HEK293 (cell line): ENCODE data around the gene FKBP5.

Experiments
- HOXC10 ChIP-seq: sonication (generic); formaldehyde crosslinking; IDR thresholded peaks from 2 replicates; pipeline ENCODE4 v1.8.1; 2023; ENCODE audit warnings: mild to moderate bottlenecking, missing genetic modification reagents
- KLF8 ChIP-seq: fragments of 450-650 bp; formaldehyde crosslinking; IDR thresholded peaks from 2 replicates; pipeline ENCODE4 v1.5.1; 2016; ENCODE audit warnings: missing biosample characterization, missing genetic modification characterization
- MEIS1 ChIP-seq: sonication (generic); formaldehyde crosslinking; IDR thresholded peaks from 2 replicates; pipeline ENCODE4 v1.8.1; 2022; ENCODE audit warnings: missing genetic modification reagents, mild to moderate bottlenecking, borderline replicate concordance
- SCRT2 ChIP-seq: fragments of 450-650 bp; formaldehyde crosslinking; IDR thresholded peaks from 2 replicates; pipeline ENCODE4 v1.5.1; 2016; ENCODE audit warnings: missing biosample characterization, missing genetic modification characterization
- SP3 ChIP-seq: fragments of 450-650 bp; formaldehyde crosslinking; IDR thresholded peaks from 2 replicates; pipeline ENCODE4 v1.5.1; 2016; ENCODE audit warnings: missing biosample characterization, missing genetic modification characterization
- SP7 ChIP-seq: fragments of 450-650 bp; formaldehyde crosslinking; IDR thresholded peaks from 2 replicates; pipeline ENCODE4 v1.5.1; 2016; ENCODE audit warnings: missing biosample characterization, missing genetic modification characterization
- WT1 ChIP-seq: fragments of 450-650 bp; formaldehyde crosslinking; IDR thresholded peaks from 2 replicates; pipeline ENCODE4 v1.5.1; 2016; ENCODE audit warnings: missing biosample characterization, missing genetic modification characterization
- ZBTB7A ChIP-seq: fragments of 450-650 bp; formaldehyde crosslinking; IDR thresholded peaks from 2 replicates; pipeline ENCODE4 v1.5.1; 2016; ENCODE audit warnings: low read depth, missing biosample characterization, missing genetic modification characterization
- ZNF248 ChIP-seq: fragments of 450-650 bp; formaldehyde crosslinking; IDR thresholded peaks from 2 replicates; pipeline ENCODE4 v1.5.1; 2017; ENCODE audit warnings: missing biosample characterization, missing genetic modification characterization
- ZNF274 ChIP-seq, 2 experiments: fragments of 200-500 bp in 1 of 2; fragments of 450-650 bp in 1 of 2; sonication (Bioruptor generic) in 1 of 2; formaldehyde crosslinking in 1 of 2; IDR thresholded peaks; 2 replicates each; pipeline versions ENCODE4 v1.5.1 to v1.6.1; 2014 to 2016; ENCODE audit warnings: borderline replicate concordance in 1 of 2, inconsistent platforms in 1 of 2, low read length in 1 of 2, missing biosample characterization in 1 of 2, missing genetic modification characterization in 1 of 2
- ZNF311 ChIP-seq: fragments of 450-650 bp; formaldehyde crosslinking; IDR thresholded peaks from 2 replicates; pipeline ENCODE4 v1.5.1; 2017; ENCODE audit warnings: missing biosample characterization, missing genetic modification characterization, borderline replicate concordance
- ZNF335 ChIP-seq: fragments of 450-650 bp; formaldehyde crosslinking; conservative IDR thresholded peaks from 2 replicates; pipeline ENCODE4 v1.5.1; 2016; ENCODE audit warnings: missing biosample characterization, missing genetic modification characterization
- ZNF366 ChIP-seq: fragments of 450-650 bp; formaldehyde crosslinking; conservative IDR thresholded peaks from 2 replicates; pipeline ENCODE4 v1.5.1; 2016; ENCODE audit warnings: missing biosample characterization, missing genetic modification characterization
- ZNF558 ChIP-seq: fragments of 450-650 bp; formaldehyde crosslinking; IDR thresholded peaks from 2 replicates; pipeline ENCODE4 v1.5.1; 2016; ENCODE audit warnings: missing biosample characterization, missing genetic modification characterization
- ZNF600 ChIP-seq: fragments of 450-650 bp; formaldehyde crosslinking; IDR thresholded peaks from 2 replicates; pipeline ENCODE4 v1.5.1; 2016; ENCODE audit warnings: missing biosample characterization, missing genetic modification characterization
- ZNF626 ChIP-seq: fragments of 450-650 bp; sonication (Bioruptor Pico); formaldehyde crosslinking; IDR thresholded peaks from 2 replicates; pipeline ENCODE4 v1.5.1; 2018; ENCODE audit warnings: missing biosample characterization, missing genetic modification characterization, inconsistent platforms
- ZNF629 ChIP-seq: fragments of 450-650 bp; formaldehyde crosslinking; IDR thresholded peaks from 2 replicates; pipeline ENCODE4 v1.5.1; 2017; ENCODE audit warnings: missing biosample characterization, missing genetic modification characterization
- ZNF76 ChIP-seq: fragments of 450-650 bp; formaldehyde crosslinking; IDR thresholded peaks from 2 replicates; pipeline ENCODE4; 2016; ENCODE audit warnings: low read depth, missing biosample characterization, missing genetic modification characterization, borderline replicate concordance
- TF ChIP-seq, protein P1 (sequence below): fragments of 450-650 bp; formaldehyde crosslinking; IDR thresholded peaks from 2 replicates; pipeline ENCODE4 v1.5.1; 2016; ENCODE audit warnings: missing biosample characterization, missing genetic modification characterization
- TF ChIP-seq, protein P2 (sequence below): fragments of 450-650 bp; formaldehyde crosslinking; IDR thresholded peaks from 2 replicates; pipeline ENCODE4 v1.5.1; 2016; ENCODE audit warnings: missing biosample characterization, missing genetic modification characterization
- TF ChIP-seq, protein P3 (sequence below): fragments of 450-650 bp; formaldehyde crosslinking; IDR thresholded peaks from 2 replicates; pipeline ENCODE4 v1.5.1; 2017; ENCODE audit warnings: missing biosample characterization, missing genetic modification characterization
- TF ChIP-seq, protein P4 (sequence below): fragments of 450-650 bp; formaldehyde crosslinking; IDR thresholded peaks from 2 replicates; pipeline ENCODE4 v1.5.1; 2016; ENCODE audit warnings: missing biosample characterization, missing genetic modification characterization
- TF ChIP-seq, protein P5 (sequence below): fragments of 450-650 bp; formaldehyde crosslinking; IDR thresholded peaks from 2 replicates; pipeline ENCODE4 v1.5.1; 2016; ENCODE audit warnings: missing biosample characterization, missing genetic modification characterization
- TF ChIP-seq, protein P6 (sequence below): fragments of 450-650 bp; formaldehyde crosslinking; IDR thresholded peaks from 2 replicates; pipeline ENCODE4 v1.5.0; 2017; ENCODE audit warnings: missing biosample characterization, missing genetic modification characterization, borderline replicate concordance

The FKBP5 gene

DNA sequence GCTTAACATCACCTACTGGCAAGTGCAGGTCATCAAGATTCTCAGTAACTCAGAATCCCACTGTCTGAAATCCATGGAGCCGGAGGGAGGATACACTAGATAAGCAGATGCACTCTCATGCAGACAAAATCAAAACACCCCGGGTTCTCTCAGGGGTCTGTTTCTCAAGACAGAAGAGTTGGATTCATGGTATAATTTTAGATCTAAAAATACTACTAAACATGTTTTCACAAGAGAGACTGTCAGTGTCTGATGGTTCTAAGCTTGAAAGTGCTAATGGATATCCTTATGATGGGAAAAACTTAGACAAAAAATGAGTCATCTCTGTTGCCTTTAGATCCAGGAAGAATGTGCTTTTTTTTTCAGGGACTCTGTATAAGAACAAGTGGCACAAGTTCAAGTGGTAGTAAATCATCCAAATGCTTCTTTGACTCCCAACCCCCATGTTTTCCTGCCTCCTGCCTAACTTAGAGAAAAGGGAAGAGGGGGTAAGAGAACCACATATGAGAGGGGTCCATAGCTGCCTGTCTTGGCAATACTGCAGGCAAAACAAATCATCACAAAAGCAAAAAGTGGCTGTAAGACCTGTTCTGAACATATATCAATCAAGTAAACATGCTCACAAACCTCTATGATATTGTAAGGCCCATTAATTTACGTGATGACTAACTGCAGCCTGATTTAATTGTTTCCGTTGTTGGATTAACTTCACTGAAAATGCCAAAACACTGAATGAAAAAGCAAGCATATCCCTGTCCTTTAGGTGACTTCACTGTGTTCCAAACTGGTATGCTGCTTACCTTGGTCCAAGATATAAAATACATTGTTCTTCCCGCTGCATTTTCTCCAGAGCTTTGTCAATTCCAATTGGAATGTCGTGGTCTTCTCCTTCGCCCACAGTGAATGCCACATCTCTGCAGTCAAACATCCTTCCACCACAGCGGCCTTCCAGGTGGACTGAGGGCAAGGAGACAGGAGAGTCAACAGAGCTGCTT, 92.0 kb downstream of the FKBP5 start (continued):
- TF ChIP-seq SP7 (peak; percentile 94), ZNF626 (no peak), ZNF629 (tag by site-specific recombination) (peak; percentile 83), SCRT2 (tag by site-specific recombination) (peak; percentile 71), SP3 (tag by site-specific recombination) (peak; percentile 20; the same call in 1 of the 2 replicates), ZNF600 (tag by site-specific recombination) (peak; percentile 98), ZNF274 (IDR thresholded peaks at IDR 0.05; ENCODE audit: low read length) (no peak), ZNF274 (tag by site-specific recombination; IDR thresholded peaks at IDR 0.05; ENCODE audit: borderline replicate concordance) (no peak), ZNF558 (tag by site-specific recombination) (0 out of 2 replicates have a peak, but pooled peaks have one; percentile 41), ZNF248 (tag by site-specific recombination) (no peak), ZNF366 (tag by site-specific recombination) (peak; percentile 55; the same call in 1 of the 2 replicates), KLF8 (peak; percentile 52), ZNF335 (peak; percentile 70), HOXC10 (CRISPR knock-in tag) (no peak), ZNF311 (tag by site-specific recombination) (no peak), ZBTB7A (tag by site-specific recombination) (peak; percentile 33; the same call in 1 of the 2 replicates), WT1 (tag by site-specific recombination) (peak; percentile 85), ZNF76 (peak; percentile 25; the same call in 1 of the 2 replicates), MEIS1 (CRISPR knock-in tag) (peak; percentile 94)
- TF ChIP-seq, protein P1, sequence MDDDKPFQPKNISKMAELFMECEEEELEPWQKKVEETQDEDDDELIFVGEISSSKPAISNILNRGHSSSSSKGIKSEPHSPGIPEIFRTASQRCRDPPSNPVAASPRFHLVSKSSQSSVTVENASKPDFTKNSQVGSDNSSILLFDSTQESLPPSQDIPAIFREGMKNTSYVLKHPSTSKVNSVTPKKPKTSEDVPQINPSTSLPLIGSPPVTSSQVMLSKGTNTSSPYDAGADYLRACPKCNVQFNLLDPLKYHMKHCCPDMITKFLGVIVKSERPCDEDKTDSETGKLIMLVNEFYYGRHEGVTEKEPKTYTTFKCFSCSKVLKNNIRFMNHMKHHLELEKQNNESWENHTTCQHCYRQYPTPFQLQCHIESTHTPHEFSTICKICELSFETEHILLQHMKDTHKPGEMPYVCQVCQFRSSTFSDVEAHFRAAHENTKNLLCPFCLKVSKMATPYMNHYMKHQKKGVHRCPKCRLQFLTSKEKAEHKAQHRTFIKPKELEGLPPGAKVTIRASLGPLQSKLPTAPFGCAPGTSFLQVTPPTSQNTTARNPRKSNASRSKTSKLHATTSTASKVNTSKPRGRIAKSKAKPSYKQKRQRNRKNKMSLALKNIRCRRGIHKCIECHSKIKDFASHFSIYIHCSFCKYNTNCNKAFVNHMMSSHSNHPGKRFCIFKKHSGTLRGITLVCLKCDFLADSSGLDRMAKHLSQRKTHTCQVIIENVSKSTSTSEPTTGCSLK (tag by site-specific recombination): no peak
- TF ChIP-seq, protein P2, sequence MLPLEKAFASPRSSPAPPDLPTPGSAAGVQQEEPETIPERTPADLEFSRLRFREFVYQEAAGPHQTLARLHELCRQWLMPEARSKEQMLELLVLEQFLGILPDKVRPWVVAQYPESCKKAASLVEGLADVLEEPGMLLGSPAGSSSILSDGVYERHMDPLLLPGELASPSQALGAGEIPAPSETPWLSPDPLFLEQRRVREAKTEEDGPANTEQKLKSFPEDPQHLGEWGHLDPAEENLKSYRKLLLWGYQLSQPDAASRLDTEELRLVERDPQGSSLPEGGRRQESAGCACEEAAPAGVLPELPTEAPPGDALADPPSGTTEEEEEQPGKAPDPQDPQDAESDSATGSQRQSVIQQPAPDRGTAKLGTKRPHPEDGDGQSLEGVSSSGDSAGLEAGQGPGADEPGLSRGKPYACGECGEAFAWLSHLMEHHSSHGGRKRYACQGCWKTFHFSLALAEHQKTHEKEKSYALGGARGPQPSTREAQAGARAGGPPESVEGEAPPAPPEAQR: no peak
- TF ChIP-seq, protein P3, sequence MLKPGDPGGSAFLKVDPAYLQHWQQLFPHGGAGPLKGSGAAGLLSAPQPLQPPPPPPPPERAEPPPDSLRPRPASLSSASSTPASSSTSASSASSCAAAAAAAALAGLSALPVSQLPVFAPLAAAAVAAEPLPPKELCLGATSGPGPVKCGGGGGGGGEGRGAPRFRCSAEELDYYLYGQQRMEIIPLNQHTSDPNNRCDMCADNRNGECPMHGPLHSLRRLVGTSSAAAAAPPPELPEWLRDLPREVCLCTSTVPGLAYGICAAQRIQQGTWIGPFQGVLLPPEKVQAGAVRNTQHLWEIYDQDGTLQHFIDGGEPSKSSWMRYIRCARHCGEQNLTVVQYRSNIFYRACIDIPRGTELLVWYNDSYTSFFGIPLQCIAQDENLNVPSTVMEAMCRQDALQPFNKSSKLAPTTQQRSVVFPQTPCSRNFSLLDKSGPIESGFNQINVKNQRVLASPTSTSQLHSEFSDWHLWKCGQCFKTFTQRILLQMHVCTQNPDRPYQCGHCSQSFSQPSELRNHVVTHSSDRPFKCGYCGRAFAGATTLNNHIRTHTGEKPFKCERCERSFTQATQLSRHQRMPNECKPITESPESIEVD (tag by site-specific recombination): peak; percentile 76
- TF ChIP-seq, protein P4, sequence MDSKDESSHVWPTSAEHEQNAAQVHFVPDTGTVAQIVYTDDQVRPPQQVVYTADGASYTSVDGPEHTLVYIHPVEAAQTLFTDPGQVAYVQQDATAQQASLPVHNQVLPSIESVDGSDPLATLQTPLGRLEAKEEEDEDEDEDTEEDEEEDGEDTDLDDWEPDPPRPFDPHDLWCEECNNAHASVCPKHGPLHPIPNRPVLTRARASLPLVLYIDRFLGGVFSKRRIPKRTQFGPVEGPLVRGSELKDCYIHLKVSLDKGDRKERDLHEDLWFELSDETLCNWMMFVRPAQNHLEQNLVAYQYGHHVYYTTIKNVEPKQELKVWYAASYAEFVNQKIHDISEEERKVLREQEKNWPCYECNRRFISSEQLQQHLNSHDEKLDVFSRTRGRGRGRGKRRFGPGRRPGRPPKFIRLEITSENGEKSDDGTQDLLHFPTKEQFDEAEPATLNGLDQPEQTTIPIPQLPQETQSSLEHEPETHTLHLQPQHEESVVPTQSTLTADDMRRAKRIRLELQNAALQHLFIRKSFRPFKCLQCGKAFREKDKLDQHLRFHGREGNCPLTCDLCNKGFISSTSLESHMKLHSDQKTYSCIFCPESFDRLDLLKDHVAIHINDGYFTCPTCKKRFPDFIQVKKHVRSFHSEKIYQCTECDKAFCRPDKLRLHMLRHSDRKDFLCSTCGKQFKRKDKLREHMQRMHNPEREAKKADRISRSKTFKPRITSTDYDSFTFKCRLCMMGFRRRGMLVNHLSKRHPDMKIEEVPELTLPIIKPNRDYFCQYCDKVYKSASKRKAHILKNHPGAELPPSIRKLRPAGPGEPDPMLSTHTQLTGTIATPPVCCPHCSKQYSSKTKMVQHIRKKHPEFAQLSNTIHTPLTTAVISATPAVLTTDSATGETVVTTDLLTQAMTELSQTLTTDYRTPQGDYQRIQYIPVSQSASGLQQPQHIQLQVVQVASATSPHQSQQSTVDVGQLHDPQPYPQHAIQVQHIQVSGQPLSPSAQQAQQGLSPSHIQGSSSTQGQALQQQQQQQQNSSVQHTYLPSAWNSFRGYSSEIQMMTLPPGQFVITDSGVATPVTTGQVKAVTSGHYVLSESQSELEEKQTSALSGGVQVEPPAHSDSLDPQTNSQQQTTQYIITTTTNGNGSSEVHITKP (tag by site-specific recombination): 0 out of 2 replicates have a peak, but pooled peaks have one; percentile 20
- TF ChIP-seq, protein P5, sequence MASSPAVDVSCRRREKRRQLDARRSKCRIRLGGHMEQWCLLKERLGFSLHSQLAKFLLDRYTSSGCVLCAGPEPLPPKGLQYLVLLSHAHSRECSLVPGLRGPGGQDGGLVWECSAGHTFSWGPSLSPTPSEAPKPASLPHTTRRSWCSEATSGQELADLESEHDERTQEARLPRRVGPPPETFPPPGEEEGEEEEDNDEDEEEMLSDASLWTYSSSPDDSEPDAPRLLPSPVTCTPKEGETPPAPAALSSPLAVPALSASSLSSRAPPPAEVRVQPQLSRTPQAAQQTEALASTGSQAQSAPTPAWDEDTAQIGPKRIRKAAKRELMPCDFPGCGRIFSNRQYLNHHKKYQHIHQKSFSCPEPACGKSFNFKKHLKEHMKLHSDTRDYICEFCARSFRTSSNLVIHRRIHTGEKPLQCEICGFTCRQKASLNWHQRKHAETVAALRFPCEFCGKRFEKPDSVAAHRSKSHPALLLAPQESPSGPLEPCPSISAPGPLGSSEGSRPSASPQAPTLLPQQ (tag by site-specific recombination): 0 out of 2 replicates have a peak, but pooled peaks have one; percentile 36
- TF ChIP-seq, protein P6, sequence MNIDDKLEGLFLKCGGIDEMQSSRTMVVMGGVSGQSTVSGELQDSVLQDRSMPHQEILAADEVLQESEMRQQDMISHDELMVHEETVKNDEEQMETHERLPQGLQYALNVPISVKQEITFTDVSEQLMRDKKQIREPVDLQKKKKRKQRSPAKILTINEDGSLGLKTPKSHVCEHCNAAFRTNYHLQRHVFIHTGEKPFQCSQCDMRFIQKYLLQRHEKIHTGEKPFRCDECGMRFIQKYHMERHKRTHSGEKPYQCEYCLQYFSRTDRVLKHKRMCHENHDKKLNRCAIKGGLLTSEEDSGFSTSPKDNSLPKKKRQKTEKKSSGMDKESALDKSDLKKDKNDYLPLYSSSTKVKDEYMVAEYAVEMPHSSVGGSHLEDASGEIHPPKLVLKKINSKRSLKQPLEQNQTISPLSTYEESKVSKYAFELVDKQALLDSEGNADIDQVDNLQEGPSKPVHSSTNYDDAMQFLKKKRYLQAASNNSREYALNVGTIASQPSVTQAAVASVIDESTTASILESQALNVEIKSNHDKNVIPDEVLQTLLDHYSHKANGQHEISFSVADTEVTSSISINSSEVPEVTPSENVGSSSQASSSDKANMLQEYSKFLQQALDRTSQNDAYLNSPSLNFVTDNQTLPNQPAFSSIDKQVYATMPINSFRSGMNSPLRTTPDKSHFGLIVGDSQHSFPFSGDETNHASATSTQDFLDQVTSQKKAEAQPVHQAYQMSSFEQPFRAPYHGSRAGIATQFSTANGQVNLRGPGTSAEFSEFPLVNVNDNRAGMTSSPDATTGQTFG (tag by site-specific recombination): no peak
